HG03045 (cell line): Measurements from ENCODE around the gene VAMP1.

ENCODE experiments used
- ATAC-seq: cut with Tn5 transposase; IDR thresholded peaks from one replicate; pipeline ENCODE4 v1.9.1; 2021; ENCODE audit warnings: mild to moderate bottlenecking, moderate library complexity; ENCODE audit not compliant: unreplicated experiment

The VAMP1 gene

GRCh38 chr12:6426882-6427671 is 43.4 kb downstream of the VAMP1 start:
- peak; percentile 51 for ATAC-seq

DNA sequence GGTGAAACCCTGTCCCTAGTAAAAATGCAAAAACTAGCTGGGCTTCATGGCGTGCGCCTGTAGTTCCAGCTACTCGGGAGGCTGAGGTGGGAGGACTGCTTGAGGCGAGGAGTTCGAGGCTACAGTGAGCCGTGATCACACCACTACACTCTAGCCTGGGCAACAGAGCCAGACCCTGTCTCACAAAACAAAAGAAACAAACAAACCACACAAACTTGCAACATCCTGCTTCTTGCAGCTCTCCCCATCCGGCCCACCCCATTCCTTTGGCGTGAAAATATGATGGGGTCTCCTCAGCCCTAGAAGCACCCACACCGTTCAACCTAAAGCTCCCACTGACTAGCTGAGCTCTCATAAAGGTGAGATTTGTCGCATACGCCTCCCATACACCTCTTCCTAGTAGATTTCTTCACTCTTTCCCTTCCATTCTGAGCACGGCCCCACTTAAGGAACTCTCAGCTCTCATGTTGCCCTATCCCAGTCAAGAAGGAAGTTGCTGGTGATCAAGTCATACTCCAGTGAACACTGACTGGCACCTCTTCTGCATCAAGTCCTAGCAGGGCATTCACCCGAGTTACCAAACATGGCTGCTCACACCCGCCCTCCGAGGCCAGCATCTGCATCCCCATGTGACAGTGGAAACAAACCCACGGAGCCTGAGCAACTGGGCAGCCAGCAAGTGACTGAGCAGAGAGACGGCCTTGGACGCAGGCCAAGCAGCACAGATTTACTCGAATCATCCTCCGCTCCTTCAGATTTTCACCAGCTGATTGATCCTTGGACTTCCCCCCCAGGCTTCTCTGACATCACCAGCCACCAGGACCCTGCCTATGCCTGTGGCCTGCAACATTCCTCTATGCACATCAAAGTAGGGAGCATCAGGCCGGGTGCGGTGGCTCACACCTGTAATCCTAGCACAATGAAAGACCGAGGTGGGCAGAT is 44.6 kb downstream of the VAMP1 start:
- ATAC-seq = no peak

GRCh38 chr12:6424866-6425265 is 45.6 kb downstream of the VAMP1 start:
- ATAC-seq = no peak

DNA sequence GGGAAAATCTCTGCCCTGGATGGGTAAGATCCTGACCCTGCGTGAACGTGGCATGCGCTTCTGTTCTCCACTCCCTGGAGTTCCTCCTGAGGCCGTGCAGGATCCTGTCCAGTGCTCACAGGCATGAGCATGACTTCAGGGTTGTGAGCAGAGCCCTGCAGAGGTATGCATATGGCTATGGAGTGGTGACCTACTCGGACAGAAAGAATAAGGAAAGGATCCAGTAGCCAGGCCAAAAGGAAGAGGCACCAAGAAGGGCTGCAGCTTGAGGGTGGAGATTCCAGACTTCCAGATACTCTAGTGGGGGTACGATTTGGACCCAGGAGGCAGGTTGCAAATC is 46.5 kb downstream of the VAMP1 start:
- no peak for ATAC-seq

GRCh38 chr12:6423267-6424007 is 47.0 kb downstream of the VAMP1 start:
- ATAC-seq = no peak

DNA sequence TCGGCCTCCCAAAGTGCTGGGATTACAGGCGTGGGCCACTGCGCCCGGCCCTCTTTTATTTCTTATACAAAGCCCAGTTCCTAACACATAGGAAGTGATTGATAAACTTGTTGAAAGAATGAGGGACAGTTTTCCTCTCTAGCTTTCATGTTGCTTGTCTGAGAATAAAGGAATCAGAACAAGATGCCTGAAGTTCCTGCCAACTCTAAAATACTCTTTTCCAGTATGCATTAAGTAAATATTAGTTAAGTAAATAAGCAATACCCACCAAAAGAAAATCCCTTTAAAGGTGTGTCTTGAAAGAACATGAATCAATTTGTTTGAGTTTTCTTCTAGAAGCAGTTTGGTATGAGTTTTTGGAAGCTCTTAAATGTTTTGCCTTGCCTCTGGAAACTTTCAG is 50.1 kb downstream of the VAMP1 start:
- no peak for ATAC-seq

GRCh38 chr12:6418796-6419195 is 51.7 kb downstream of the VAMP1 start:
- ATAC-seq = no peak

DNA sequence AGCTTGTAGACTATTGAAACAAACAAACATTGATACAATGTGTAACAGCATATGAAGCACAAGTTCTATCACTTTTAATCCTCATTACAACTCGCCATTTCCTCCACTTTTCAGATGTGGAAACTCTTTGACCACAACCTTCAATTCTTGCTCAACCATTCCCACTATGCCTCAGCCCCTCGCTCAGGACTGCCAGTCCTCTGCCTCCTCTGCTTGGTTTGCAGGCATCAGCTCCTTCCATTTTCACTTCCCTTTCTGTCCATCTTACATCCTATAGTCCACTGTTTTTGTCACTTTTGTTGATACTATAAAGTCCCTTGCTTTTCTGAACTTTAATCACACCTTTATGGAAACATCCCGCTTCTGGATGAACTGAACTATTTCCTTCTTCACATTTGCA is 53.9 kb downstream of the VAMP1 start:
- no peak for ATAC-seq
